Measurements from ENCODE around the gene HSPA2.

DNA sequence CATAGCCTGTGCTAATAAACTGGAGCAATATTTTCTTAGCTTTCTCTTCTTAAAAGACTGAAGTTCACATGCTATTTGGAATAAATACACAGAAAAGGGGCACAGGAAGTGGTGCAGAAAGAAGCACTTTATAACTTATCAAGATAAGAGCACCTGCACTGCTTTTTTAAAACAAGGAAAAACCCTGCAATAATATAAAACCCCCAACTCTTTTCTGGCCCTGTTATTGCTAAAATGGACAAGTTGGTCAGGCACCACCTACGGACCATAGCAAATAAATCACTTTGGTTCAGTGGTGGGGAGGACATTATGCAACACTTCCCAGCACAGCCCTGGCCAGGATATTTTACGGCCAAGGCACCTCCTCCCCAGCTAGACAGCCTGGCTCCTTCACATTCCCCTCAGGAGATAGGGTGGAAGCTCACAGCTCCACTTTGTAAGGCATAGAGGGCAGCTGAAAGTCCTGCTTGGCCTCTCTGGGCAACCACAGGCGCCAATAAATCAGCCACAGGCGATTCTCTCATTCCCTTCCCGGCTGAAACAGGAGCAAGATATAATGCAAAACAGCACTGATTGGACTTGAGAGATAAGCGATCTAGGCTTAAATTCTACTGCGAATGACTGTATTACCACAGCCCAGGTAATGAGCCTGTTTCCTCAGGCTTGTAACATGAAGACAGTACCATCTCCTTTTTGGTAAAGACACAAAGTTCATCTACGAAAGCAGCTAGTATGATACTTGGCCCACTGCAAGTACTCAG is 39.0 kb upstream of the HSPA2 start:
- TF ChIP-seq CTCF (conservative IDR thresholded peaks at IDR 0.05; ENCODE audit: low read depth, low read length): 0 out of 2 replicates have a peak, but pooled peaks have one; percentile 7
- no peak for TF ChIP-seq EZH2phosphoT487 (IDR thresholded peaks at IDR 0.05; ENCODE audit: borderline replicate concordance, low read length)

All from PC-3 (cell line).